Measurements from ENCODE around the gene EPB41L4A.

GRCh38 chr5:112192866-112193265 lies 226.2 kb downstream of the EPB41L4A start:
- TF ChIP-seq POLR2A (IDR thresholded peaks at IDR 0.05) (no peak), POLR2AphosphoS5 (IDR thresholded peaks at IDR 0.05; ENCODE audit: insufficient read depth in 1 of 2, low read depth in 1 of 2) (no peak)
- TF ChIP-seq, protein P1, sequence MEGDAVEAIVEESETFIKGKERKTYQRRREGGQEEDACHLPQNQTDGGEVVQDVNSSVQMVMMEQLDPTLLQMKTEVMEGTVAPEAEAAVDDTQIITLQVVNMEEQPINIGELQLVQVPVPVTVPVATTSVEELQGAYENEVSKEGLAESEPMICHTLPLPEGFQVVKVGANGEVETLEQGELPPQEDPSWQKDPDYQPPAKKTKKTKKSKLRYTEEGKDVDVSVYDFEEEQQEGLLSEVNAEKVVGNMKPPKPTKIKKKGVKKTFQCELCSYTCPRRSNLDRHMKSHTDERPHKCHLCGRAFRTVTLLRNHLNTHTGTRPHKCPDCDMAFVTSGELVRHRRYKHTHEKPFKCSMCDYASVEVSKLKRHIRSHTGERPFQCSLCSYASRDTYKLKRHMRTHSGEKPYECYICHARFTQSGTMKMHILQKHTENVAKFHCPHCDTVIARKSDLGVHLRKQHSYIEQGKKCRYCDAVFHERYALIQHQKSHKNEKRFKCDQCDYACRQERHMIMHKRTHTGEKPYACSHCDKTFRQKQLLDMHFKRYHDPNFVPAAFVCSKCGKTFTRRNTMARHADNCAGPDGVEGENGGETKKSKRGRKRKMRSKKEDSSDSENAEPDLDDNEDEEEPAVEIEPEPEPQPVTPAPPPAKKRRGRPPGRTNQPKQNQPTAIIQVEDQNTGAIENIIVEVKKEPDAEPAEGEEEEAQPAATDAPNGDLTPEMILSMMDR (IDR thresholded peaks at IDR 0.05), result no peak
